ENCODE results near the gene LSR. TPM values are rescaled to one million over a fixed set of nuclear protein-coding genes. Genes with fewer than 3 reads are reported as not detected.

The LSR gene
- total RNA-seq, 4 donors from 2014 or later: 36.0 to 113 (median 79.4) TPM

GRCh38 chr19:35228177-35228930, 20.4 kb upstream of the LSR start, which contains the start of gene FAM187B:
FAM187B (minus strand) TSS chr19:35228739; CDS start chr19:35228680, 59 bp downstream.
- no peak for DNase-seq
- WGBS, 2 donors: 87 to 88% methylated on average over 8 to 11 of the region's 14 CpGs
- Histone ChIP-seq H3K4me3 (no peak within 1 kb of the TSS), H3K4me1 (peaks cover 0 to 9% (median 0%) of the 10 kb centered on the region in 3 donors), H3K27ac (no peak within 1 kb of the TSS), H3K9me3 (no peaks in the 10 kb centered on the region), H3K36me3 (no peaks in the 10 kb centered on the region), H3K27me3 (no peaks in the 10 kb centered on the region)
- intact Hi-C loops (cut with DNase I): no loop called here
- no peak for TF ChIP-seq POLR2A (IDR thresholded peaks at IDR 0.05)
- no peak for TF ChIP-seq CTCF (IDR thresholded peaks at IDR 0.05)

GRCh38 chr19:35229601-35230000, 19.2 kb upstream of the LSR start:
- Histone ChIP-seq H3K4me1 (peaks cover 0 to 8% (median 0%) of the 10 kb centered on the region in 3 donors), H3K4me3 (no peak overlapping the region), H3K27me3 (no peaks in the 10 kb centered on the region), H3K27ac (no peak overlapping the region), H3K9me3 (peaks cover 0 to 1% (median 0%) of the 10 kb centered on the region in 3 donors), H3K36me3 (no peaks in the 10 kb centered on the region)
- 93 to 94% methylated on average over 7 to 8 of the region's 8 CpGs for WGBS, 2 donors
- no peak for DNase-seq
- no peak for TF ChIP-seq CTCF (IDR thresholded peaks at IDR 0.05)
- intact Hi-C loops (cut with DNase I): no loop called here

- intact Hi-C loops (cut with DNase I): no loop called here
- 76 to 84% methylated on average over 10 to 14 of the region's 14 CpGs for WGBS, 2 donors
- no peak overlapping the region for H3K4me3 ChIP-seq
- DNase-seq: no peak
- peaks cover 0 to 3% (median 0%) of the 10 kb centered on the region in 3 donors for H3K9me3 ChIP-seq
- H3K4me1 ChIP-seq: no peaks in the 10 kb centered on the region
- H3K36me3 ChIP-seq: no peaks in the 10 kb centered on the region
- TF ChIP-seq CTCF (IDR thresholded peaks at IDR 0.05): no peak
- TF ChIP-seq POLR2A (IDR thresholded peaks at IDR 0.05): no peak
- H3K27me3 ChIP-seq: no peaks in the 10 kb centered on the region
- no peak overlapping the region for H3K27ac ChIP-seq
These were observed 16.7 kb upstream of the LSR start for GRCh38 chr19:35231956-35232645.

GRCh38 chr19:35232912-35233311, 15.9 kb upstream of the LSR start:
- no peak overlapping the region for H3K4me3 ChIP-seq
- intact Hi-C loops (cut with DNase I): no loop called here
- H3K27me3 ChIP-seq: no peaks in the 10 kb centered on the region
- no peaks in the 10 kb centered on the region for H3K36me3 ChIP-seq
- H3K4me1 ChIP-seq: no peaks in the 10 kb centered on the region
- peaks cover 0 to 3% (median 0%) of the 10 kb centered on the region in 3 donors for H3K9me3 ChIP-seq
- no peak overlapping the region for H3K27ac ChIP-seq
- DNase-seq: no peak
- 42 to 80% methylated on average over 5 of the region's 5 CpGs for WGBS, 2 donors
- TF ChIP-seq POLR2A (IDR thresholded peaks at IDR 0.05): no peak
- TF ChIP-seq CTCF (IDR thresholded peaks at IDR 0.05): no peak
